ENCODE data around the gene DNAJC5. TPM values are rescaled to one million over a fixed set of nuclear protein-coding genes. Genes with fewer than 3 reads are reported as not detected.

DNAJC5 gene
- total and polyA plus RNA-seq, 2 experiments from 2014 or later, result 7.1 to 33.5 TPM

DNA sequence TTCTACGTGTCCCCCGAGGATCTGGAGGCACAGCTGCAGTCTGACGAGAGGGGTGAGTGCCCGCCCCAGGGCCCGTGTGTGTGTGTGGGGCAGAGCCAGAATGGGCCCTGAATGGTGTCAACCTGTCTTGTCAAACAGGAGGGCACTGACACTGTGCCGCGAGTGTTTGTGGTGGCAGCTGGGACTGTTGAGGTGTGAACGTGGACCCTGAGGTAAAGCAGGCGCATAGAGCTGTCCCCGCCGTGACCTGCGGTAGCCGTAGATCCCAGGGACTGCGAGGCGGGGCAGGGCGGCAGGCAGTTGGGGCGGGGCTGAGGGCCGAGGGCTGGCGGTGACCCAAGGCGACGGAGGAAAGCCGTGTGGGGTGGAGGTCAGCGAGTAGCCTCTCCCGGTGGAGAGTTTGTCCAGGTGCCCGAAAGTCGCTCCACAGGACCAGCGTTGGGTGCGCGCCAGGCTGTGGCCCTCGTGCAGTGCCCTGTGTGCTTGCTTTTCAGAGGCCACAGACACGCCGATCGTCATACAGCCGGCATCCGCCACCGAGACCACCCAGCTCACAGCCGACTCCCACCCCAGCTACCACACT, 36.1 kb downstream of the DNAJC5 start:
- H3K27ac Mint-ChIP-seq, result no peak overlapping the region
- no peak for DNase-seq (ENCODE audit: low spot score)
- H4K20me1 ChIP-seq (replicated peaks; ENCODE audit: insufficient read depth), result no peaks in the 10 kb centered on the region; the same call in none of the 2 replicates

More for the DNA sequence above, 36.1 kb downstream of the DNAJC5 start:
- Mint-ChIP-seq H3K9me3 (no peaks in the 10 kb centered on the region; the same call in 2 of the 3 replicates), H3K36me3 (ENCODE audit: low read depth) (peaks cover 49% of the 10 kb centered on the region), H3K4me3 (no peak overlapping the region), H3K27me3 (ENCODE audit: insufficient read depth, low read depth, poor library complexity) (peaks cover 2% of the 10 kb centered on the region), H3K4me1 (no peaks in the 10 kb centered on the region; the same call in 2 of the 3 replicates)
- TF ChIP-seq EZH2phosphoT487 (IDR thresholded peaks at IDR 0.05; ENCODE audit: unreplicated experiment) (no peak), ZNF114 (CRISPR knock-in tag; IDR thresholded peaks at IDR 0.05) (no peak), STAT1 (IDR thresholded peaks at IDR 0.05; ENCODE audit: unreplicated experiment) (no peak), ZNF331 (CRISPR knock-in tag; IDR thresholded peaks at IDR 0.05; ENCODE audit: low read depth) (no peak), EZH2 (IDR thresholded peaks at IDR 0.05; ENCODE audit: low read depth, unreplicated experiment) (no peak), POLR2AphosphoS5 (IDR thresholded peaks at IDR 0.05; ENCODE audit: low read depth) (no peak), CREB1 (CRISPR knock-in tag; IDR thresholded peaks at IDR 0.05; ENCODE audit: low read depth) (no peak), JUNB (IDR thresholded peaks at IDR 0.05; ENCODE audit: unreplicated experiment) (no peak)
- TF ChIP-seq, protein P1, sequence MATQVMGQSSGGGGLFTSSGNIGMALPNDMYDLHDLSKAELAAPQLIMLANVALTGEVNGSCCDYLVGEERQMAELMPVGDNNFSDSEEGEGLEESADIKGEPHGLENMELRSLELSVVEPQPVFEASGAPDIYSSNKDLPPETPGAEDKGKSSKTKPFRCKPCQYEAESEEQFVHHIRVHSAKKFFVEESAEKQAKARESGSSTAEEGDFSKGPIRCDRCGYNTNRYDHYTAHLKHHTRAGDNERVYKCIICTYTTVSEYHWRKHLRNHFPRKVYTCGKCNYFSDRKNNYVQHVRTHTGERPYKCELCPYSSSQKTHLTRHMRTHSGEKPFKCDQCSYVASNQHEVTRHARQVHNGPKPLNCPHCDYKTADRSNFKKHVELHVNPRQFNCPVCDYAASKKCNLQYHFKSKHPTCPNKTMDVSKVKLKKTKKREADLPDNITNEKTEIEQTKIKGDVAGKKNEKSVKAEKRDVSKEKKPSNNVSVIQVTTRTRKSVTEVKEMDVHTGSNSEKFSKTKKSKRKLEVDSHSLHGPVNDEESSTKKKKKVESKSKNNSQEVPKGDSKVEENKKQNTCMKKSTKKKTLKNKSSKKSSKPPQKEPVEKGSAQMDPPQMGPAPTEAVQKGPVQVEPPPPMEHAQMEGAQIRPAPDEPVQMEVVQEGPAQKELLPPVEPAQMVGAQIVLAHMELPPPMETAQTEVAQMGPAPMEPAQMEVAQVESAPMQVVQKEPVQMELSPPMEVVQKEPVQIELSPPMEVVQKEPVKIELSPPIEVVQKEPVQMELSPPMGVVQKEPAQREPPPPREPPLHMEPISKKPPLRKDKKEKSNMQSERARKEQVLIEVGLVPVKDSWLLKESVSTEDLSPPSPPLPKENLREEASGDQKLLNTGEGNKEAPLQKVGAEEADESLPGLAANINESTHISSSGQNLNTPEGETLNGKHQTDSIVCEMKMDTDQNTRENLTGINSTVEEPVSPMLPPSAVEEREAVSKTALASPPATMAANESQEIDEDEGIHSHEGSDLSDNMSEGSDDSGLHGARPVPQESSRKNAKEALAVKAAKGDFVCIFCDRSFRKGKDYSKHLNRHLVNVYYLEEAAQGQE (IDR thresholded peaks at IDR 0.05; ENCODE audit: unreplicated experiment), result no peak
- TF ChIP-seq, protein P2, sequence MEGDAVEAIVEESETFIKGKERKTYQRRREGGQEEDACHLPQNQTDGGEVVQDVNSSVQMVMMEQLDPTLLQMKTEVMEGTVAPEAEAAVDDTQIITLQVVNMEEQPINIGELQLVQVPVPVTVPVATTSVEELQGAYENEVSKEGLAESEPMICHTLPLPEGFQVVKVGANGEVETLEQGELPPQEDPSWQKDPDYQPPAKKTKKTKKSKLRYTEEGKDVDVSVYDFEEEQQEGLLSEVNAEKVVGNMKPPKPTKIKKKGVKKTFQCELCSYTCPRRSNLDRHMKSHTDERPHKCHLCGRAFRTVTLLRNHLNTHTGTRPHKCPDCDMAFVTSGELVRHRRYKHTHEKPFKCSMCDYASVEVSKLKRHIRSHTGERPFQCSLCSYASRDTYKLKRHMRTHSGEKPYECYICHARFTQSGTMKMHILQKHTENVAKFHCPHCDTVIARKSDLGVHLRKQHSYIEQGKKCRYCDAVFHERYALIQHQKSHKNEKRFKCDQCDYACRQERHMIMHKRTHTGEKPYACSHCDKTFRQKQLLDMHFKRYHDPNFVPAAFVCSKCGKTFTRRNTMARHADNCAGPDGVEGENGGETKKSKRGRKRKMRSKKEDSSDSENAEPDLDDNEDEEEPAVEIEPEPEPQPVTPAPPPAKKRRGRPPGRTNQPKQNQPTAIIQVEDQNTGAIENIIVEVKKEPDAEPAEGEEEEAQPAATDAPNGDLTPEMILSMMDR (conservative IDR thresholded peaks at IDR 0.05; ENCODE audit: low read depth in 2 of 2), result no peak
- TF ChIP-seq, protein P3, sequence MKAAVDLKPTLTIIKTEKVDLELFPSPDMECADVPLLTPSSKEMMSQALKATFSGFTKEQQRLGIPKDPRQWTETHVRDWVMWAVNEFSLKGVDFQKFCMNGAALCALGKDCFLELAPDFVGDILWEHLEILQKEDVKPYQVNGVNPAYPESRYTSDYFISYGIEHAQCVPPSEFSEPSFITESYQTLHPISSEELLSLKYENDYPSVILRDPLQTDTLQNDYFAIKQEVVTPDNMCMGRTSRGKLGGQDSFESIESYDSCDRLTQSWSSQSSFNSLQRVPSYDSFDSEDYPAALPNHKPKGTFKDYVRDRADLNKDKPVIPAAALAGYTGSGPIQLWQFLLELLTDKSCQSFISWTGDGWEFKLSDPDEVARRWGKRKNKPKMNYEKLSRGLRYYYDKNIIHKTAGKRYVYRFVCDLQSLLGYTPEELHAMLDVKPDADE (IDR thresholded peaks at IDR 0.05), result no peak
- TF ChIP-seq, protein P4, sequence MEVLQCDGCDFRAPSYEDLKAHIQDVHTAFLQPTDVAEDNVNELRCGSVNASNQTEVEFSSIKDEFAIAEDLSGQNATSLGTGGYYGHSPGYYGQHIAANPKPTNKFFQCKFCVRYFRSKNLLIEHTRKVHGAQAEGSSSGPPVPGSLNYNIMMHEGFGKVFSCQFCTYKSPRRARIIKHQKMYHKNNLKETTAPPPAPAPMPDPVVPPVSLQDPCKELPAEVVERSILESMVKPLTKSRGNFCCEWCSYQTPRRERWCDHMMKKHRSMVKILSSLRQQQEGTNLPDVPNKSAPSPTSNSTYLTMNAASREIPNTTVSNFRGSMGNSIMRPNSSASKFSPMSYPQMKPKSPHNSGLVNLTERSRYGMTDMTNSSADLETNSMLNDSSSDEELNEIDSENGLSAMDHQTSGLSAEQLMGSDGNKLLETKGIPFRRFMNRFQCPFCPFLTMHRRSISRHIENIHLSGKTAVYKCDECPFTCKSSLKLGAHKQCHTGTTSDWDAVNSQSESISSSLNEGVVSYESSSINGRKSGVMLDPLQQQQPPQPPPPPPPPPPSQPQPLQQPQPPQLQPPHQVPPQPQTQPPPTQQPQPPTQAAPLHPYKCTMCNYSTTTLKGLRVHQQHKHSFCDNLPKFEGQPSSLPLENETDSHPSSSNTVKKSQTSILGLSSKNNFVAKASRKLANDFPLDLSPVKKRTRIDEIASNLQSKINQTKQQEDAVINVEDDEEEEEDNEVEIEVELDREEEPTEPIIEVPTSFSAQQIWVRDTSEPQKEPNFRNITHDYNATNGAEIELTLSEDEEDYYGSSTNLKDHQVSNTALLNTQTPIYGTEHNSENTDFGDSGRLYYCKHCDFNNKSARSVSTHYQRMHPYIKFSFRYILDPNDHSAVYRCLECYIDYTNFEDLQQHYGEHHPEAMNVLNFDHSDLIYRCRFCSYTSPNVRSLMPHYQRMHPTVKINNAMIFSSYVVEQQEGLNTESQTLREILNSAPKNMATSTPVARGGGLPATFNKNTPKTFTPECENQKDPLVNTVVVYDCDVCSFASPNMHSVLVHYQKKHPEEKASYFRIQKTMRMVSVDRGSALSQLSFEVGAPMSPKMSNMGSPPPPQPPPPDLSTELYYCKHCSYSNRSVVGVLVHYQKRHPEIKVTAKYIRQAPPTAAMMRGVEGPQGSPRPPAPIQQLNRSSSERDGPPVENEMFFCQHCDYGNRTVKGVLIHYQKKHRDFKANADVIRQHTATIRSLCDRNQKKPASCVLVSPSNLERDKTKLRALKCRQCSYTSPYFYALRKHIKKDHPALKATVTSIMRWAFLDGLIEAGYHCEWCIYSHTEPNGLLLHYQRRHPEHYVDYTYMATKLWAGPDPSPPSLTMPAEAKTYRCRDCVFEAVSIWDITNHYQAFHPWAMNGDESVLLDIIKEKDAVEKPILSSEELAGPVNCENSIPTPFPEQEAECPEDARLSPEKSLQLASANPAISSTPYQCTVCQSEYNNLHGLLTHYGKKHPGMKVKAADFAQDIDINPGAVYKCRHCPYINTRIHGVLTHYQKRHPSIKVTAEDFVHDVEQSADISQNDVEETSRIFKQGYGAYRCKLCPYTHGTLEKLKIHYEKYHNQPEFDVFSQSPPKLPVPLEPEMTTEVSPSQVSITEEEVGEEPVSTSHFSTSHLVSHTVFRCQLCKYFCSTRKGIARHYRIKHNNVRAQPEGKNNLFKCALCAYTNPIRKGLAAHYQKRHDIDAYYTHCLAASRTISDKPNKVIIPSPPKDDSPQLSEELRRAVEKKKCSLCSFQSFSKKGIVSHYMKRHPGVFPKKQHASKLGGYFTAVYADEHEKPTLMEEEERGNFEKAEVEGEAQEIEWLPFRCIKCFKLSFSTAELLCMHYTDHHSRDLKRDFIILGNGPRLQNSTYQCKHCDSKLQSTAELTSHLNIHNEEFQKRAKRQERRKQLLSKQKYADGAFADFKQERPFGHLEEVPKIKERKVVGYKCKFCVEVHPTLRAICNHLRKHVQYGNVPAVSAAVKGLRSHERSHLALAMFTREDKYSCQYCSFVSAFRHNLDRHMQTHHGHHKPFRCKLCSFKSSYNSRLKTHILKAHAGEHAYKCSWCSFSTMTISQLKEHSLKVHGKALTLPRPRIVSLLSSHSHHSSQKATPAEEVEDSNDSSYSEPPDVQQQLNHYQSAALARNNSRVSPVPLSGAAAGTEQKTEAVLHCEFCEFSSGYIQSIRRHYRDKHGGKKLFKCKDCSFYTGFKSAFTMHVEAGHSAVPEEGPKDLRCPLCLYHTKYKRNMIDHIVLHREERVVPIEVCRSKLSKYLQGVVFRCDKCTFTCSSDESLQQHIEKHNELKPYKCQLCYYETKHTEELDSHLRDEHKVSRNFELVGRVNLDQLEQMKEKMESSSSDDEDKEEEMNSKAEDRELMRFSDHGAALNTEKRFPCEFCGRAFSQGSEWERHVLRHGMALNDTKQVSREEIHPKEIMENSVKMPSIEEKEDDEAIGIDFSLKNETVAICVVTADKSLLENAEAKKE (CRISPR knock-in tag; IDR thresholded peaks at IDR 0.05), result no peak
- H3K4me2 ChIP-seq, result no peak overlapping the region
- no peaks in the 10 kb centered on the region for H3K27me3 ChIP-seq (ENCODE audit: insufficient read depth)
- H3K4me3 ChIP-seq, result no peak overlapping the region
- H3F3A ChIP-seq (replicated peaks; ENCODE audit: low read depth), result peaks cover 4% of the 10 kb centered on the region; the same call in 1 of the 2 replicates
- H3K36me3 ChIP-seq (ENCODE audit: insufficient read depth), result peaks cover 4% of the 10 kb centered on the region; the same call in 1 of the 2 replicates
- no peak overlapping the region for H2AFZ ChIP-seq
- ATAC-seq, result no peak
- H3K4me1 ChIP-seq (ENCODE audit: insufficient read depth), result no peaks in the 10 kb centered on the region
- no peaks in the 10 kb centered on the region for H3K9me2 ChIP-seq (ENCODE audit: insufficient read depth)
- H3K27ac ChIP-seq (ENCODE audit: low read depth), result no peak overlapping the region
- H3K79me2 ChIP-seq (replicated peaks; ENCODE audit: insufficient read depth), result peaks cover 8% of the 10 kb centered on the region
